HCT116 (cell line): ENCODE data around the gene GRIPAP1.

ENCODE experiments used
- EZH2 ChIP-seq: fragments of 200-600 bp; sonication (generic); IDR thresholded peaks from 2 replicates; pipeline ENCODE4 v1.6.1; 2017; ENCODE audit warnings: antibody characterized with exemption, mixed run types
- POLR2A ChIP-seq: IDR thresholded peaks from 2 replicates; pipeline ENCODE4 v1.7.0; 2011; ENCODE audit warnings: borderline replicate concordance; ENCODE audit not compliant: insufficient read depth, insufficient read length; ENCODE audit errors: extremely low read depth
- POLR2AphosphoS5 ChIP-seq: IDR thresholded peaks from 2 replicates; pipeline ENCODE4 v1.6.1; 2011; ENCODE audit warnings: mild to moderate bottlenecking, low read depth, low read length, moderate library complexity
- SP1 ChIP-seq: IDR thresholded peaks from 2 replicates; pipeline ENCODE4 v1.6.1; 2012; ENCODE audit warnings: low read depth
- TF ChIP-seq, protein P1 (sequence below), 3 experiments: fragments of 200-600 bp in 1 of 3; sonication (generic) in 1 of 3; IDR thresholded peaks in 2 of 3; conservative IDR thresholded peaks in 1 of 3; 2 replicates each; pipeline ENCODE4 v1.5.1; 2012 to 2017; ENCODE audit warnings: low read depth in 2 of 3, low read length in 2 of 3, antibody characterized with exemption in 1 of 3, borderline replicate concordance in 1 of 3, control low read depth in 1 of 3, mild to moderate bottlenecking in 1 of 3, mixed read lengths in 1 of 3, mixed run types in 1 of 3, moderate library complexity in 1 of 3; ENCODE audit not compliant: insufficient read depth in 1 of 3

- TF ChIP-seq, protein P1, sequence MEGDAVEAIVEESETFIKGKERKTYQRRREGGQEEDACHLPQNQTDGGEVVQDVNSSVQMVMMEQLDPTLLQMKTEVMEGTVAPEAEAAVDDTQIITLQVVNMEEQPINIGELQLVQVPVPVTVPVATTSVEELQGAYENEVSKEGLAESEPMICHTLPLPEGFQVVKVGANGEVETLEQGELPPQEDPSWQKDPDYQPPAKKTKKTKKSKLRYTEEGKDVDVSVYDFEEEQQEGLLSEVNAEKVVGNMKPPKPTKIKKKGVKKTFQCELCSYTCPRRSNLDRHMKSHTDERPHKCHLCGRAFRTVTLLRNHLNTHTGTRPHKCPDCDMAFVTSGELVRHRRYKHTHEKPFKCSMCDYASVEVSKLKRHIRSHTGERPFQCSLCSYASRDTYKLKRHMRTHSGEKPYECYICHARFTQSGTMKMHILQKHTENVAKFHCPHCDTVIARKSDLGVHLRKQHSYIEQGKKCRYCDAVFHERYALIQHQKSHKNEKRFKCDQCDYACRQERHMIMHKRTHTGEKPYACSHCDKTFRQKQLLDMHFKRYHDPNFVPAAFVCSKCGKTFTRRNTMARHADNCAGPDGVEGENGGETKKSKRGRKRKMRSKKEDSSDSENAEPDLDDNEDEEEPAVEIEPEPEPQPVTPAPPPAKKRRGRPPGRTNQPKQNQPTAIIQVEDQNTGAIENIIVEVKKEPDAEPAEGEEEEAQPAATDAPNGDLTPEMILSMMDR (IDR thresholded peaks at IDR 0.05 in 2 of 3, conservative IDR thresholded peaks at IDR 0.05 in 1 of 3; ENCODE audit: borderline replicate concordance in 1 of 3, insufficient read depth in 1 of 3, low read depth in 2 of 3, low read length in 2 of 3) = no peak
- TF ChIP-seq POLR2A = no peak
- TF ChIP-seq POLR2AphosphoS5 = no peak
- no peak for TF ChIP-seq EZH2
- TF ChIP-seq SP1 = no peak
These were observed 12.6 kb downstream of the GRIPAP1 start for GRCh38 chrX:48989483-48989882.
